GM23338 (cell line): Measurements from ENCODE around the gene NUP214. TPM values are rescaled to one million over a fixed set of nuclear protein-coding genes. Genes with fewer than 3 reads are reported as not detected.
A peak's percentile ranks its signal among the peaks of the same experiment; 100 is the strongest.

ENCODE experiments used
- ATAC-seq: fragments of 200-7000 bp; cut with Tn5 transposase; 3 replicates; pipeline ENCODE4 v1.9.1; 2020
- DNase-seq: peaks from one replicate; pipeline ENCODE4 v3.0.0-alpha.2; 2015; ENCODE audit warnings: low spot score
- H2AFZ ChIP-seq: fragments of 200-600 bp; sonication (generic); 2 replicates; pipeline ENCODE4 v1.8.0; 2016; ENCODE audit warnings: antibody characterized with exemption, mild to moderate bottlenecking, moderate library complexity
- H3F3A ChIP-seq: fragments of 200-600 bp; sonication (generic); replicated peaks from 2 replicates; pipeline ENCODE4 v1.8.0; 2017; ENCODE audit warnings: antibody characterized with exemption, mixed run types, low read depth
- H3K27ac ChIP-seq: fragments of 200-600 bp; sonication (generic); 2 replicates; pipeline ENCODE4 v1.6.1; 2016; ENCODE audit warnings: low read depth
- H3K27me3 ChIP-seq: fragments of 200-600 bp; sonication (generic); 2 replicates; pipeline ENCODE4 v1.8.0; 2016; ENCODE audit warnings: mild to moderate bottlenecking, mixed run types, moderate library complexity; ENCODE audit not compliant: insufficient read depth
- H3K36me3 ChIP-seq: fragments of 200-600 bp; sonication (generic); 2 replicates; pipeline ENCODE4 v1.8.0; 2016; ENCODE audit warnings: mild to moderate bottlenecking; ENCODE audit not compliant: insufficient read depth
- H3K4me1 ChIP-seq: fragments of 200-600 bp; sonication (generic); 2 replicates; pipeline ENCODE4 v1.8.0; 2016; ENCODE audit warnings: mild to moderate bottlenecking, moderate library complexity; ENCODE audit not compliant: insufficient read depth
- H3K4me2 ChIP-seq: fragments of 200-600 bp; sonication (generic); 2 replicates; pipeline ENCODE4 v1.7.1; 2017; ENCODE audit warnings: mixed run types
- H3K4me3 ChIP-seq: fragments of 200-600 bp; sonication (generic); 2 replicates; pipeline ENCODE4 v1.6.1; 2016; ENCODE audit warnings: mixed run types
- H3K79me2 ChIP-seq: fragments of 200-600 bp; sonication (generic); replicated peaks from 2 replicates; pipeline ENCODE4 v1.8.0; 2017; ENCODE audit warnings: mild to moderate bottlenecking; ENCODE audit not compliant: insufficient read depth
- H3K9me2 ChIP-seq: fragments of 200-600 bp; sonication (generic); 2 replicates; pipeline ENCODE4 v1.8.0; 2017; ENCODE audit not compliant: insufficient read depth
- H4K20me1 ChIP-seq: fragments of 200-600 bp; sonication (generic); replicated peaks from 2 replicates; pipeline ENCODE4 v1.8.0; 2017; ENCODE audit warnings: mild to moderate bottlenecking; ENCODE audit not compliant: insufficient read depth
- H3K27ac Mint-ChIP-seq: 2 replicates; pipeline ENCODE4 v1.8.0; 2020; ENCODE audit warnings: inconsistent platforms, mild to moderate bottlenecking, moderate library complexity, mixed read lengths
- H3K27me3 Mint-ChIP-seq: 3 replicates; pipeline ENCODE4 v1.8.0; 2022; ENCODE audit warnings: low read depth, mild to moderate bottlenecking, moderate library complexity, mixed read lengths, inconsistent platforms; ENCODE audit not compliant: insufficient read depth, poor library complexity
- H3K36me3 Mint-ChIP-seq: 3 replicates; pipeline ENCODE4 v1.8.0; 2021; ENCODE audit warnings: low read depth, mild to moderate bottlenecking, inconsistent platforms, moderate library complexity, mixed read lengths
- H3K4me1 Mint-ChIP-seq: 3 replicates; pipeline ENCODE4 v1.8.0; 2020; ENCODE audit warnings: mild to moderate bottlenecking, inconsistent platforms, mixed read lengths
- H3K4me3 Mint-ChIP-seq: 3 replicates; pipeline ENCODE4 v1.8.0; 2021; ENCODE audit warnings: moderate library complexity, mild to moderate bottlenecking, inconsistent platforms, mixed read lengths
- H3K9me3 Mint-ChIP-seq: 3 replicates; pipeline ENCODE4 v1.8.0; 2020; ENCODE audit warnings: moderate library complexity, mild to moderate bottlenecking, inconsistent platforms, mixed read lengths
- CREB1 ChIP-seq: fragments of 250-450 bp; sonication (Bioruptor Pico); IDR thresholded peaks from 2 replicates; pipeline ENCODE4 v1.5.0; 2020; ENCODE audit warnings: low read depth, mild to moderate bottlenecking, moderate library complexity
- EZH2phosphoT487 ChIP-seq: fragments of 200-600 bp; sonication (generic); IDR thresholded peaks from one replicate; pipeline ENCODE4 v1.8.1; 2018; ENCODE audit warnings: antibody characterized with exemption; ENCODE audit not compliant: unreplicated experiment
- JUNB ChIP-seq: IDR thresholded peaks from one replicate; pipeline ENCODE4 v1.6.1; 2016; ENCODE audit warnings: antibody characterized with exemption; ENCODE audit not compliant: unreplicated experiment
- NANOG ChIP-seq: IDR thresholded peaks from 2 replicates; pipeline ENCODE4 v1.6.1; 2016; ENCODE audit warnings: antibody characterized with exemption, borderline replicate concordance
- ZNF114 ChIP-seq: fragments of 250-450 bp; sonication (Bioruptor Pico); IDR thresholded peaks from 2 replicates; pipeline ENCODE4 v1.5.0; 2020; ENCODE audit warnings: mild to moderate bottlenecking, moderate library complexity
- ZNF331 ChIP-seq: fragments of 250-450 bp; sonication (Bioruptor Pico); IDR thresholded peaks from 2 replicates; pipeline ENCODE4 v1.5.0; 2020; ENCODE audit warnings: low read depth, mild to moderate bottlenecking, moderate library complexity
- polyA plus RNA-seq: library from polyadenylated mRNA; unstranded; fragments of >200 nt; fragmentation: Nextera tagmentation; extraction: Ambion mirVana; gene quantifications from 2 replicates; pipeline ENCODE4 v1.2.1, GENCODE V29; 2016
- total RNA-seq: library from RNA; depleted of rRNA; stranded (reverse); fragments of >200 nt; shearing (Covaris generic); gene quantifications from 2 replicates; pipeline ENCODE4 v1.2.3, GENCODE V29; 2014
- TF ChIP-seq, protein P1 (sequence below): IDR thresholded peaks from 2 replicates; pipeline ENCODE4 v1.6.1; 2016; ENCODE audit warnings: antibody characterized with exemption
- TF ChIP-seq, protein P2 (sequence below), 2 experiments: fragments of 200-600 bp in 1 of 2; sonication (generic) in 1 of 2; conservative IDR thresholded peaks; 2 replicates each; pipeline versions ENCODE4 v1.5.1 to v1.6.1; 2016 to 2017; ENCODE audit warnings: antibody characterized with exemption in 2 of 2, low read depth in 2 of 2, mild to moderate bottlenecking in 2 of 2, moderate library complexity in 1 of 2
- TF ChIP-seq, protein P3 (sequence below): fragments of 250-450 bp; sonication (Bioruptor Pico); IDR thresholded peaks from 2 replicates; pipeline ENCODE4 v1.5.0; 2020; ENCODE audit warnings: mild to moderate bottlenecking, moderate library complexity

NUP214 gene
- total and polyA plus RNA-seq, 2 experiments from 2014 or later = 36.0 to 57.0 TPM

DNA sequence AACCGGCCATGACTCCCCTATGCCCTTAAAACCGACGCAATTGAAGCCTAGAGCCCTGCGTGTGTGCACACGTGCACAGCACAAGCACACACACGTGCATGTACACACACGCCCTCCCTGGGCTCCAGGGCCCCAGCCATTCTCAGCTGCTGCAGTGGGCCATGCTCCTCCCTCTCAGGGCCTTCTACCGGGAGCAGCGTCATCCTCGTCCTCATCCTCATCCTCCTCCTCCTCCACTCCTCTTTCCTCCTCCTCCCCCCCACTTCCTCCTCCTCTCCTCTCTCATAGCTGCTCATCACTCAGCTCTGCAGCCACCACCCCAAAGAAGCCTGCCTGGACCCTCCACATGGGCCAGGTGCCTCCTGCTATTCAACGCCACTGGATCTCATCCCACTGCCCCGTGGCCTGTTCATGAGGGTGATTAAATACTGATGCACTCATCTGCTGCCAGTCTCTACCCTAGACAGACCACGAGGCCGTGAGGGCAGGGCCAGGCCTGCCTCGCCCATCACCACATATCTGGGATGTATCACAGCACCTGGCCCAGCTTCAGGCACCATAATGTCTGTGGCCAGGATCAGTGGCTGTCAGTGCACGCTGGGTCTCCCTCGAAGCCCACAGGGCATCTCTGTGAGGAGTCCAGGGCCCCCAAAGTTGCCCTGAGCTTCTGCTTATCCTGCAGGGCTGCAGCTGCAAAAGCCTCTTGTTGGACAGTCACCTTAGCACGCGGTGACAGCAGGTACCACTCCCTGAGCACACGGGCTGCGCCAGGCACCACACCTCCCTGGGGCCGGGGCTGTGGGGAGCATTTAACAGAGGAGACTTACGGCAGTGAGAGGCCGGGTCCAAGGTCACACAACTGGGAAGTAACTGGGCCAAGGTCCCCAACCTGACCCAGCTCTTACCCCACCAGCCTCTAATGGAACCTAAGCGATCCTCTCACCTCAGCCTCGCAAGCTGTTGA, 141.2 kb downstream of the NUP214 start:
- TF ChIP-seq JUNB (no peak), ZNF114 (CRISPR knock-in tag) (no peak), ZNF331 (no peak), CREB1 (CRISPR knock-in tag) (no peak), EZH2phosphoT487 (no peak), NANOG (no peak)
- TF ChIP-seq, protein P1, sequence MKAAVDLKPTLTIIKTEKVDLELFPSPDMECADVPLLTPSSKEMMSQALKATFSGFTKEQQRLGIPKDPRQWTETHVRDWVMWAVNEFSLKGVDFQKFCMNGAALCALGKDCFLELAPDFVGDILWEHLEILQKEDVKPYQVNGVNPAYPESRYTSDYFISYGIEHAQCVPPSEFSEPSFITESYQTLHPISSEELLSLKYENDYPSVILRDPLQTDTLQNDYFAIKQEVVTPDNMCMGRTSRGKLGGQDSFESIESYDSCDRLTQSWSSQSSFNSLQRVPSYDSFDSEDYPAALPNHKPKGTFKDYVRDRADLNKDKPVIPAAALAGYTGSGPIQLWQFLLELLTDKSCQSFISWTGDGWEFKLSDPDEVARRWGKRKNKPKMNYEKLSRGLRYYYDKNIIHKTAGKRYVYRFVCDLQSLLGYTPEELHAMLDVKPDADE = no peak
- TF ChIP-seq, protein P2, sequence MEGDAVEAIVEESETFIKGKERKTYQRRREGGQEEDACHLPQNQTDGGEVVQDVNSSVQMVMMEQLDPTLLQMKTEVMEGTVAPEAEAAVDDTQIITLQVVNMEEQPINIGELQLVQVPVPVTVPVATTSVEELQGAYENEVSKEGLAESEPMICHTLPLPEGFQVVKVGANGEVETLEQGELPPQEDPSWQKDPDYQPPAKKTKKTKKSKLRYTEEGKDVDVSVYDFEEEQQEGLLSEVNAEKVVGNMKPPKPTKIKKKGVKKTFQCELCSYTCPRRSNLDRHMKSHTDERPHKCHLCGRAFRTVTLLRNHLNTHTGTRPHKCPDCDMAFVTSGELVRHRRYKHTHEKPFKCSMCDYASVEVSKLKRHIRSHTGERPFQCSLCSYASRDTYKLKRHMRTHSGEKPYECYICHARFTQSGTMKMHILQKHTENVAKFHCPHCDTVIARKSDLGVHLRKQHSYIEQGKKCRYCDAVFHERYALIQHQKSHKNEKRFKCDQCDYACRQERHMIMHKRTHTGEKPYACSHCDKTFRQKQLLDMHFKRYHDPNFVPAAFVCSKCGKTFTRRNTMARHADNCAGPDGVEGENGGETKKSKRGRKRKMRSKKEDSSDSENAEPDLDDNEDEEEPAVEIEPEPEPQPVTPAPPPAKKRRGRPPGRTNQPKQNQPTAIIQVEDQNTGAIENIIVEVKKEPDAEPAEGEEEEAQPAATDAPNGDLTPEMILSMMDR (conservative IDR thresholded peaks at IDR 0.05; ENCODE audit: low read depth in 2 of 2) = no peak
- TF ChIP-seq, protein P3, sequence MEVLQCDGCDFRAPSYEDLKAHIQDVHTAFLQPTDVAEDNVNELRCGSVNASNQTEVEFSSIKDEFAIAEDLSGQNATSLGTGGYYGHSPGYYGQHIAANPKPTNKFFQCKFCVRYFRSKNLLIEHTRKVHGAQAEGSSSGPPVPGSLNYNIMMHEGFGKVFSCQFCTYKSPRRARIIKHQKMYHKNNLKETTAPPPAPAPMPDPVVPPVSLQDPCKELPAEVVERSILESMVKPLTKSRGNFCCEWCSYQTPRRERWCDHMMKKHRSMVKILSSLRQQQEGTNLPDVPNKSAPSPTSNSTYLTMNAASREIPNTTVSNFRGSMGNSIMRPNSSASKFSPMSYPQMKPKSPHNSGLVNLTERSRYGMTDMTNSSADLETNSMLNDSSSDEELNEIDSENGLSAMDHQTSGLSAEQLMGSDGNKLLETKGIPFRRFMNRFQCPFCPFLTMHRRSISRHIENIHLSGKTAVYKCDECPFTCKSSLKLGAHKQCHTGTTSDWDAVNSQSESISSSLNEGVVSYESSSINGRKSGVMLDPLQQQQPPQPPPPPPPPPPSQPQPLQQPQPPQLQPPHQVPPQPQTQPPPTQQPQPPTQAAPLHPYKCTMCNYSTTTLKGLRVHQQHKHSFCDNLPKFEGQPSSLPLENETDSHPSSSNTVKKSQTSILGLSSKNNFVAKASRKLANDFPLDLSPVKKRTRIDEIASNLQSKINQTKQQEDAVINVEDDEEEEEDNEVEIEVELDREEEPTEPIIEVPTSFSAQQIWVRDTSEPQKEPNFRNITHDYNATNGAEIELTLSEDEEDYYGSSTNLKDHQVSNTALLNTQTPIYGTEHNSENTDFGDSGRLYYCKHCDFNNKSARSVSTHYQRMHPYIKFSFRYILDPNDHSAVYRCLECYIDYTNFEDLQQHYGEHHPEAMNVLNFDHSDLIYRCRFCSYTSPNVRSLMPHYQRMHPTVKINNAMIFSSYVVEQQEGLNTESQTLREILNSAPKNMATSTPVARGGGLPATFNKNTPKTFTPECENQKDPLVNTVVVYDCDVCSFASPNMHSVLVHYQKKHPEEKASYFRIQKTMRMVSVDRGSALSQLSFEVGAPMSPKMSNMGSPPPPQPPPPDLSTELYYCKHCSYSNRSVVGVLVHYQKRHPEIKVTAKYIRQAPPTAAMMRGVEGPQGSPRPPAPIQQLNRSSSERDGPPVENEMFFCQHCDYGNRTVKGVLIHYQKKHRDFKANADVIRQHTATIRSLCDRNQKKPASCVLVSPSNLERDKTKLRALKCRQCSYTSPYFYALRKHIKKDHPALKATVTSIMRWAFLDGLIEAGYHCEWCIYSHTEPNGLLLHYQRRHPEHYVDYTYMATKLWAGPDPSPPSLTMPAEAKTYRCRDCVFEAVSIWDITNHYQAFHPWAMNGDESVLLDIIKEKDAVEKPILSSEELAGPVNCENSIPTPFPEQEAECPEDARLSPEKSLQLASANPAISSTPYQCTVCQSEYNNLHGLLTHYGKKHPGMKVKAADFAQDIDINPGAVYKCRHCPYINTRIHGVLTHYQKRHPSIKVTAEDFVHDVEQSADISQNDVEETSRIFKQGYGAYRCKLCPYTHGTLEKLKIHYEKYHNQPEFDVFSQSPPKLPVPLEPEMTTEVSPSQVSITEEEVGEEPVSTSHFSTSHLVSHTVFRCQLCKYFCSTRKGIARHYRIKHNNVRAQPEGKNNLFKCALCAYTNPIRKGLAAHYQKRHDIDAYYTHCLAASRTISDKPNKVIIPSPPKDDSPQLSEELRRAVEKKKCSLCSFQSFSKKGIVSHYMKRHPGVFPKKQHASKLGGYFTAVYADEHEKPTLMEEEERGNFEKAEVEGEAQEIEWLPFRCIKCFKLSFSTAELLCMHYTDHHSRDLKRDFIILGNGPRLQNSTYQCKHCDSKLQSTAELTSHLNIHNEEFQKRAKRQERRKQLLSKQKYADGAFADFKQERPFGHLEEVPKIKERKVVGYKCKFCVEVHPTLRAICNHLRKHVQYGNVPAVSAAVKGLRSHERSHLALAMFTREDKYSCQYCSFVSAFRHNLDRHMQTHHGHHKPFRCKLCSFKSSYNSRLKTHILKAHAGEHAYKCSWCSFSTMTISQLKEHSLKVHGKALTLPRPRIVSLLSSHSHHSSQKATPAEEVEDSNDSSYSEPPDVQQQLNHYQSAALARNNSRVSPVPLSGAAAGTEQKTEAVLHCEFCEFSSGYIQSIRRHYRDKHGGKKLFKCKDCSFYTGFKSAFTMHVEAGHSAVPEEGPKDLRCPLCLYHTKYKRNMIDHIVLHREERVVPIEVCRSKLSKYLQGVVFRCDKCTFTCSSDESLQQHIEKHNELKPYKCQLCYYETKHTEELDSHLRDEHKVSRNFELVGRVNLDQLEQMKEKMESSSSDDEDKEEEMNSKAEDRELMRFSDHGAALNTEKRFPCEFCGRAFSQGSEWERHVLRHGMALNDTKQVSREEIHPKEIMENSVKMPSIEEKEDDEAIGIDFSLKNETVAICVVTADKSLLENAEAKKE (CRISPR knock-in tag) = no peak
- Mint-ChIP-seq H3K27ac (peak overlapping the region; percentile 80), H3K27me3 (peaks cover 12% of the 10 kb centered on the region), H3K36me3 (no peaks in the 10 kb centered on the region), H3K4me3 (no peak overlapping the region), H3K4me1 (peaks cover 18% of the 10 kb centered on the region), H3K9me3 (no peaks in the 10 kb centered on the region)
- Histone ChIP-seq H3K9me2 (no peaks in the 10 kb centered on the region), H3F3A (no peaks in the 10 kb centered on the region), H3K79me2 (no peaks in the 10 kb centered on the region), H3K27me3 (no peaks in the 10 kb centered on the region), H3K4me1 (peaks cover 5% of the 10 kb centered on the region; the same call in 1 of the 2 replicates), H4K20me1 (no peaks in the 10 kb centered on the region), H2AFZ (no peak overlapping the region), H3K36me3 (no peaks in the 10 kb centered on the region), H3K27ac (no peak overlapping the region), H3K4me2 (no peak overlapping the region), H3K4me3 (no peak overlapping the region)
- DNase-seq (no peak), ATAC-seq (no peak)
